Measurements from ENCODE around the gene GPR137. TPM values are rescaled to one million over a fixed set of nuclear protein-coding genes. Genes with fewer than 3 reads are reported as not detected.
A peak's percentile ranks its signal among the peaks of the same experiment; 100 is the strongest.

GPR137 gene
- polyA plus RNA-seq, 2 of the 4 experiments (the other 2 are of a cell fraction) = 11.0 to 37.4 TPM

DNA sequence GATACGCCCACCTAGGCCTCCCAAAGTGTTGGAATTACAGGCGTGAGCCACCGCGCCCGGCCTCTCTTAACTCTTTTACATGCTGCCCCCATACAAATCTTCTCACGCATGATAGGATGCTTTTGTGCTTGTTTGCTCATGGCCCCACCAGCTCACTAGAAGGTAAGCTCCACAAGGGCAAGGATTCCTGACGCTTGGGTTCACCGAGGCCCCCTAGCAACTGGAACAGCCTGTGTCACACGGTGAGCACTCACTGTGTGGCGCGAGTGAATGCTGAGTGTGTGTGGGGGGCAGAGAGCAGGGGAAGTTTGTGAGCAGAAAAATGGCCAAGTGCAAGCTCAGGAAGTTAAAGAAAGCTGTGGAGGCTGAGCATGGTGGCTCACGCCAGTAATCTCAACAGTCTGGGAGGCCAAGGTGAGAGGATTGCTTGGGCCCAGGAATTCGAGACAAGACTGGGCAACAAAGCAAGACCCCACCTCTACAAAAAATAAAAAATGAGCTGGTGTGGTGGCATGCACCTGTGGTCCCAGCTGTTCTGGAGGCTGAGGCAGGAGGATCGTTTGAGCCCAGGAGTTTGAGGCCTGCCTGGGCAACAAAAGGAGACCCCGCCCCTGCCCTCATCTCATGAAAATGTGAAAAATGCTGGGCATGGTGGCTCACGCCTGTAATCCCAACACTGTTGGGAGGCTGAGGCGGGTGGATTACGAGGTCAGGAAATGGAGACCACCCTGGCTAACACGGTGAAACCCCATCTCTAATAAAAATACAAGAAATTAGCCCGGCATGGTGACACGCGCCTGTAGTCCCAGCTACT lies 3.5 kb upstream of the GPR137 start (continued):
- TF ChIP-seq HEYL (CRISPR knock-in tag; IDR thresholded peaks at IDR 0.05) (no peak), RARB (CRISPR knock-in tag; IDR thresholded peaks at IDR 0.05) (no peak), POLR2A (IDR thresholded peaks at IDR 0.05; ENCODE audit: low read length) (no peak)
- TF ChIP-seq, protein P1, sequence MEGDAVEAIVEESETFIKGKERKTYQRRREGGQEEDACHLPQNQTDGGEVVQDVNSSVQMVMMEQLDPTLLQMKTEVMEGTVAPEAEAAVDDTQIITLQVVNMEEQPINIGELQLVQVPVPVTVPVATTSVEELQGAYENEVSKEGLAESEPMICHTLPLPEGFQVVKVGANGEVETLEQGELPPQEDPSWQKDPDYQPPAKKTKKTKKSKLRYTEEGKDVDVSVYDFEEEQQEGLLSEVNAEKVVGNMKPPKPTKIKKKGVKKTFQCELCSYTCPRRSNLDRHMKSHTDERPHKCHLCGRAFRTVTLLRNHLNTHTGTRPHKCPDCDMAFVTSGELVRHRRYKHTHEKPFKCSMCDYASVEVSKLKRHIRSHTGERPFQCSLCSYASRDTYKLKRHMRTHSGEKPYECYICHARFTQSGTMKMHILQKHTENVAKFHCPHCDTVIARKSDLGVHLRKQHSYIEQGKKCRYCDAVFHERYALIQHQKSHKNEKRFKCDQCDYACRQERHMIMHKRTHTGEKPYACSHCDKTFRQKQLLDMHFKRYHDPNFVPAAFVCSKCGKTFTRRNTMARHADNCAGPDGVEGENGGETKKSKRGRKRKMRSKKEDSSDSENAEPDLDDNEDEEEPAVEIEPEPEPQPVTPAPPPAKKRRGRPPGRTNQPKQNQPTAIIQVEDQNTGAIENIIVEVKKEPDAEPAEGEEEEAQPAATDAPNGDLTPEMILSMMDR (IDR thresholded peaks at IDR 0.05) = no peak
- TF ChIP-seq, protein P2, sequence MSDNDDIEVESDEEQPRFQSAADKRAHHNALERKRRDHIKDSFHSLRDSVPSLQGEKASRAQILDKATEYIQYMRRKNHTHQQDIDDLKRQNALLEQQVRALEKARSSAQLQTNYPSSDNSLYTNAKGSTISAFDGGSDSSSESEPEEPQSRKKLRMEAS (IDR thresholded peaks at IDR 0.05) = no peak

GRCh38 chr11:64283092-64283491 lies 2.6 kb upstream of the GPR137 start:
- no peak for ATAC-seq
- no peak for DNase-seq (ENCODE audit: low read depth in 1 of 2, low spot score in 1 of 2)
- H3K4me3 ChIP-seq = no peak overlapping the region
- H3K4me2 ChIP-seq = peak overlapping the region; percentile 86
- ChIA-PET POLR2A (interaction anchor here (4.1 to 5.8 kb wide), 2 partner anchors 13 to 22 kb away, joined by 17 to 49 read pairs; partner anchors contain the start of gene ESRRA), CTCF (interaction anchor here (0.8 to 20.5 kb wide), 5 partner anchors 12 to 72 kb away, joined by 3 to 448 read pairs (median 7); partner anchors contain the start of genes CATSPERZ, ESRRA and PLCB3)
- peak overlapping the region in 1 of 2 experiments; percentile 98; a peak in 2 of 6 replicates for H3K27ac ChIP-seq
- peaks cover 17% of the 10 kb centered on the region; the same call in 1 of the 3 replicates for H3K4me1 ChIP-seq
- WGBS (ENCODE audit: missing lambda C conversion rate) = 97% methylated on average over 3 of the region's 3 CpGs
- TF ChIP-seq SMC3 (IDR thresholded peaks at IDR 0.05) (no peak), CBX2 (IDR thresholded peaks at IDR 0.05; ENCODE audit: borderline replicate concordance, low read depth) (no peak), NPAS2 (CRISPR knock-in tag; IDR thresholded peaks at IDR 0.05; ENCODE audit: borderline replicate concordance) (no peak), ZFP36 (IDR thresholded peaks at IDR 0.05; ENCODE audit: borderline replicate concordance, partially characterized antibody) (no peak), HEYL (CRISPR knock-in tag; IDR thresholded peaks at IDR 0.05) (no peak), KDM5A (IDR thresholded peaks at IDR 0.05) (no peak), MYC (IDR thresholded peaks at IDR 0.05; ENCODE audit: borderline replicate concordance, low read length) (no peak), ZC3H11A (IDR thresholded peaks at IDR 0.05) (no peak), FOXS1 (CRISPR knock-in tag; IDR thresholded peaks at IDR 0.05) (no peak), NR3C1 (IDR thresholded peaks at IDR 0.05) (no peak), RAD21 (conservative IDR thresholded peaks at IDR 0.05 in 1 of 2, IDR thresholded peaks at IDR 0.05 in 1 of 2) (no peak), HOXA7 (CRISPR knock-in tag; IDR thresholded peaks at IDR 0.05) (no peak), HMGXB4 (CRISPR knock-in tag; IDR thresholded peaks at IDR 0.05; ENCODE audit: borderline replicate concordance) (no peak), PHF8 (IDR thresholded peaks at IDR 0.05; ENCODE audit: borderline replicate concordance, low read depth) (no peak), FOSB (CRISPR knock-in tag; IDR thresholded peaks at IDR 0.05) (no peak), POLR2A (IDR thresholded peaks at IDR 0.05; ENCODE audit: low read length) (no peak), NFE2L2 (conservative IDR thresholded peaks at IDR 0.05; ENCODE audit: low read length) (no peak)
- TF ChIP-seq, protein P1 (IDR thresholded peaks at IDR 0.05) = no peak
- FAIRE-seq = no peak
- H3K9me3 ChIP-seq = no peaks in the 10 kb centered on the region

All from A549 (cell line).